Brain microvascular endothelial cell (primary cell): Measurements from ENCODE around the gene PFN3.
A peak's percentile ranks its signal among the peaks of the same experiment; 100 is the strongest.

ENCODE experiments used
- DNase-seq: peaks from one replicate; pipeline ENCODE4 v3.0.0-alpha.2; 2020
- H3K27ac ChIP-seq: fragments of 250-450 bp; sonication (Bioruptor Pico); 2 replicates; pipeline ENCODE4 v1.5.1; 2020; ENCODE audit warnings: mild to moderate bottlenecking, moderate library complexity
- H3K27me3 ChIP-seq: fragments of 250-450 bp; sonication (Bioruptor Pico); replicated peaks from 2 replicates; pipeline ENCODE4 v1.5.1; 2020; ENCODE audit warnings: mild to moderate bottlenecking
- H3K36me3 ChIP-seq: fragments of 250-450 bp; sonication (Bioruptor Pico); replicated peaks from 2 replicates; pipeline ENCODE4 v1.5.1; 2020; ENCODE audit warnings: mild to moderate bottlenecking
- H3K4me3 ChIP-seq: 2 replicates; pipeline ENCODE4 v1.5.1; 2011; ENCODE audit warnings: low read depth, mild to moderate bottlenecking, control low read depth, low read length, moderate library complexity
- CTCF ChIP-seq: IDR thresholded peaks from 2 replicates; pipeline ENCODE4 v1.5.1; 2011; ENCODE audit warnings: low read depth, mild to moderate bottlenecking, moderate library complexity, low read length, control low read depth, inconsistent platforms; ENCODE audit errors: missing control alignments
- in situ Hi-C: cut with HindIII; loops from 2 replicates; pipeline ENCODE4 v1.10.0; 2017; ENCODE audit warnings: low sequenced_read_pairs, low pct_ligation_motif_present

PFN3 gene

GRCh38 chr5:177399997-177400868, at the start of gene PFN3:
TSS of gene PFN3 (minus strand) at chr5:177400661. CDS start at chr5:177400576, 85 bp downstream.
- H3K27ac ChIP-seq, result no peak within 1 kb of the TSS
- in situ Hi-C loops, result no loop called here
- TF ChIP-seq CTCF, result no peak
- H3K27me3 ChIP-seq, result peaks cover 20% of the 10 kb centered on the region
- H3K4me3 ChIP-seq, result no peak within 1 kb of the TSS
- H3K36me3 ChIP-seq, result no peaks in the 10 kb centered on the region
- peak; percentile 25 for DNase-seq

- Histone ChIP-seq H3K4me3 (no peak overlapping the region), H3K27me3 (no peaks in the 10 kb centered on the region), H3K36me3 (no peaks in the 10 kb centered on the region), H3K27ac (no peak overlapping the region)
- in situ Hi-C loops, result loop anchor here (25.0 kb wide), 1 partner anchor 137 kb away; the partner anchor contains the start of genes MXD3, PRELID1 and RAB24
- DNase-seq, result no peak
- TF ChIP-seq CTCF, result no peak
These were observed 48.9 kb upstream of the PFN3 start for GRCh38 chr5:177449140-177450061.

- Histone ChIP-seq H3K27me3 (no peaks in the 10 kb centered on the region), H3K4me3 (no peak overlapping the region), H3K27ac (no peak overlapping the region), H3K36me3 (no peaks in the 10 kb centered on the region)
- no peak for TF ChIP-seq CTCF
- DNase-seq, result no peak
- in situ Hi-C loops, result loop anchor here (25.0 kb wide), 1 partner anchor 136 kb away; the partner anchor contains the start of genes MXD3, PRELID1 and RAB24
These were observed 47.9 kb upstream of the PFN3 start for GRCh38 chr5:177448244-177448950.

- peak; percentile 5 for TF ChIP-seq CTCF
- no peak for DNase-seq
- in situ Hi-C loops, result loop anchor here (25.0 kb wide), 1 partner anchor 135 kb away; the partner anchor contains the start of genes MXD3, PRELID1 and RAB24
- Histone ChIP-seq H3K27me3 (no peaks in the 10 kb centered on the region), H3K36me3 (no peaks in the 10 kb centered on the region), H3K4me3 (peak overlapping the region; percentile 36), H3K27ac (no peak overlapping the region)
These were observed 47.3 kb upstream of the PFN3 start for GRCh38 chr5:177447611-177448243.
